MM.1S (cell line): ENCODE measurements around the gene REXO4.

Source experiments
- DNase-seq: peaks from one replicate; pipeline ENCODE4 v3.0.0-alpha.2; 2015
- H2AFZ ChIP-seq: fragments of 300-600 bp; sonication (generic); 2 replicates; pipeline ENCODE4 v1.6.0; 2016; ENCODE audit warnings: antibody characterized with exemption, low read length
- H3F3A ChIP-seq: fragments of 300-600 bp; sonication (generic); 2 replicates; pipeline ENCODE4 v1.6.1; 2016; ENCODE audit warnings: mild to moderate bottlenecking, antibody characterized with exemption, low read length, moderate library complexity, mixed read lengths; ENCODE audit not compliant: insufficient read depth
- H3K27ac ChIP-seq: fragments of 300-600 bp; sonication (generic); 2 replicates; pipeline ENCODE4 v1.5.1; 2016; ENCODE audit warnings: mild to moderate bottlenecking, low read length
- H3K27me3 ChIP-seq: fragments of 300-600 bp; sonication (generic); replicated peaks from 2 replicates; pipeline ENCODE4 v1.6.0; 2016; ENCODE audit warnings: low read length; ENCODE audit not compliant: insufficient read depth
- H3K36me3 ChIP-seq: fragments of 300-600 bp; sonication (generic); replicated peaks from 2 replicates; pipeline ENCODE4 v1.6.1; 2016; ENCODE audit warnings: mild to moderate bottlenecking, low read length, mixed read lengths; ENCODE audit not compliant: insufficient read depth
- H3K4me1 ChIP-seq: fragments of 300-600 bp; sonication (generic); 2 replicates; pipeline ENCODE4 v1.6.1; 2016; ENCODE audit warnings: low read length, mixed read lengths
- H3K4me2 ChIP-seq: fragments of 300-600 bp; sonication (generic); 2 replicates; pipeline ENCODE4 v1.6.0; 2016; ENCODE audit warnings: low read depth, low read length
- H3K4me3 ChIP-seq: fragments of 300-600 bp; sonication (generic); 2 replicates; pipeline ENCODE4 v1.5.1; 2016; ENCODE audit warnings: low read length, mixed read lengths
- H3K79me2 ChIP-seq: fragments of 300-600 bp; sonication (generic); 2 replicates; pipeline ENCODE4 v1.6.1; 2016; ENCODE audit warnings: mixed run types, low read length, mixed read lengths
- H3K9ac ChIP-seq: fragments of 300-600 bp; sonication (generic); 2 replicates; pipeline ENCODE4 v1.6.1; 2016; ENCODE audit warnings: low read length, mixed read lengths
- H3K9me2 ChIP-seq: fragments of 300-600 bp; sonication (generic); replicated peaks from 2 replicates; pipeline ENCODE4 v1.6.1; 2016; ENCODE audit warnings: mild to moderate bottlenecking, low read length, mixed read lengths; ENCODE audit not compliant: insufficient read depth
- H3K9me3 ChIP-seq: fragments of 300-600 bp; sonication (generic); replicated peaks from 2 replicates; pipeline ENCODE4 v1.6.1; 2016; ENCODE audit warnings: mild to moderate bottlenecking, low read length, mixed read lengths; ENCODE audit not compliant: insufficient read depth
- H4K20me1 ChIP-seq: fragments of 300-600 bp; sonication (generic); 2 replicates; pipeline ENCODE4 v1.6.1; 2016; ENCODE audit warnings: mild to moderate bottlenecking, low read length, moderate library complexity, mixed read lengths; ENCODE audit not compliant: insufficient read depth
- EZH2 ChIP-seq: fragments of 300-600 bp; sonication (generic); optimal IDR thresholded peaks from 2 replicates; pipeline ENCODE3; 2017; ENCODE audit warnings: low read depth, mild to moderate bottlenecking, antibody characterized with exemption, low read length, mixed read lengths
- EZH2phosphoT487 ChIP-seq: fragments of 300-600 bp; sonication (generic); IDR thresholded peaks from 2 replicates; pipeline ENCODE4 v1.6.1; 2018; ENCODE audit warnings: antibody characterized with exemption, low read length
- TF ChIP-seq, protein P1 (sequence below): fragments of 300-600 bp; sonication (generic); IDR thresholded peaks from 2 replicates; pipeline ENCODE4 v1.5.1; 2016; ENCODE audit warnings: antibody characterized with exemption, low read length, mixed read lengths

Gene REXO4

DNA sequence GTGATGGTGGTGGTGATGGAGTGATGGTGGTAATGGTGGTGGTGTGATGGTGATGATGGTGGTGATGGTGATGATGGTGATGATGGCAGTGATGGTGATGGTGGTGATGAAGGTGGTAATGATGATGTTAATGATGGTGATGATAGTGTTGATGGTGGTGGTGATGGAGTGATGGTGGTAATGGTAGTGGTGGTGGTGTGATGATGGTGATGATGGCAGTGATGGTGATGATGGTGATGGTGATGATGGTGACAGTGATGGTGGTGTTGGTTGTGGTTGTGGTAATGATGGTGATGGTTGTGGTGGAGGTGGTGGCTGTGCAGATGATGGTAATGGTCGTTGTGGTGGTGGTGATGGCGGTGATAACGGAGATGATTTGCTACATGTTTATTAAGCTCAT lies 34.4 kb downstream of the REXO4 start:
- no peaks in the 10 kb centered on the region for H4K20me1 ChIP-seq
- H3K4me2 ChIP-seq = no peak overlapping the region
- no peaks in the 10 kb centered on the region for H3F3A ChIP-seq
- H3K4me1 ChIP-seq = no peaks in the 10 kb centered on the region
- H3K4me3 ChIP-seq = no peak overlapping the region
- H3K9me2 ChIP-seq = no peaks in the 10 kb centered on the region
- H3K36me3 ChIP-seq = no peaks in the 10 kb centered on the region
- no peaks in the 10 kb centered on the region for H3K9me3 ChIP-seq
- DNase-seq = no peak
- H3K9ac ChIP-seq = no peak overlapping the region
- TF ChIP-seq EZH2 = no peak
- TF ChIP-seq, protein P1, sequence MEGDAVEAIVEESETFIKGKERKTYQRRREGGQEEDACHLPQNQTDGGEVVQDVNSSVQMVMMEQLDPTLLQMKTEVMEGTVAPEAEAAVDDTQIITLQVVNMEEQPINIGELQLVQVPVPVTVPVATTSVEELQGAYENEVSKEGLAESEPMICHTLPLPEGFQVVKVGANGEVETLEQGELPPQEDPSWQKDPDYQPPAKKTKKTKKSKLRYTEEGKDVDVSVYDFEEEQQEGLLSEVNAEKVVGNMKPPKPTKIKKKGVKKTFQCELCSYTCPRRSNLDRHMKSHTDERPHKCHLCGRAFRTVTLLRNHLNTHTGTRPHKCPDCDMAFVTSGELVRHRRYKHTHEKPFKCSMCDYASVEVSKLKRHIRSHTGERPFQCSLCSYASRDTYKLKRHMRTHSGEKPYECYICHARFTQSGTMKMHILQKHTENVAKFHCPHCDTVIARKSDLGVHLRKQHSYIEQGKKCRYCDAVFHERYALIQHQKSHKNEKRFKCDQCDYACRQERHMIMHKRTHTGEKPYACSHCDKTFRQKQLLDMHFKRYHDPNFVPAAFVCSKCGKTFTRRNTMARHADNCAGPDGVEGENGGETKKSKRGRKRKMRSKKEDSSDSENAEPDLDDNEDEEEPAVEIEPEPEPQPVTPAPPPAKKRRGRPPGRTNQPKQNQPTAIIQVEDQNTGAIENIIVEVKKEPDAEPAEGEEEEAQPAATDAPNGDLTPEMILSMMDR = no peak
- TF ChIP-seq EZH2phosphoT487 = no peak
- no peak overlapping the region for H2AFZ ChIP-seq
- no peak overlapping the region for H3K27ac ChIP-seq
- H3K79me2 ChIP-seq = no peaks in the 10 kb centered on the region
- H3K27me3 ChIP-seq = peaks cover 46% of the 10 kb centered on the region

DNA sequence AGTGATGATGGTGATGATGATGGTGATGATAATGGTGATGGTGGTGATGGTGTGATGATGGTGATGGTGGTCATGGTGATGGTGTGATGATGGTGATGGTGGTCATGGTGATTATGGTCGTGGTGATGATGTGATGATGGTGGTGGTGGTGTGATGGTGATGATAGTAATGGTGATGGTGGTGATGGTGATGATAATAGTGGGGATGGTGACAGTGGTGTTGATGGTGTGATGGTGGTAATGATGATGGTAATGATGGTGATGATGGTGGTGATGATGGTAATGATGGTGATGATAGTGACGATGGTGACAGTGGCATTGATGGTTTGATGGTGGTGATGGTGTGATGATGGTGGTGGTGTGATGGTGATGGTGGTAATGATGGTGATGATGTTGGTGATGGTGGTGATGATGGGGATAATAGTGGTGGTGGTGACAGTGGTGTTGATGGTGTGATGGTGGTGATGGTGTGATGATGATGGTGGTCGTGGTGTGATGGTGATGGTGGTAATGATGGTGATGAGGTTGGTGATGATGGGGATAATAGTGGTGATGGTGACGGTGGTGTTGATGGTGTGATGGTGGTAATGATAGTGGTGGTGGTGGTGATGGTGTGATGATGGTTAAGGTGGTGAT lies 35.2 kb downstream of the REXO4 start:
- TF ChIP-seq EZH2phosphoT487 = no peak
- TF ChIP-seq, protein P1 = no peak
- no peak for TF ChIP-seq EZH2

DNA sequence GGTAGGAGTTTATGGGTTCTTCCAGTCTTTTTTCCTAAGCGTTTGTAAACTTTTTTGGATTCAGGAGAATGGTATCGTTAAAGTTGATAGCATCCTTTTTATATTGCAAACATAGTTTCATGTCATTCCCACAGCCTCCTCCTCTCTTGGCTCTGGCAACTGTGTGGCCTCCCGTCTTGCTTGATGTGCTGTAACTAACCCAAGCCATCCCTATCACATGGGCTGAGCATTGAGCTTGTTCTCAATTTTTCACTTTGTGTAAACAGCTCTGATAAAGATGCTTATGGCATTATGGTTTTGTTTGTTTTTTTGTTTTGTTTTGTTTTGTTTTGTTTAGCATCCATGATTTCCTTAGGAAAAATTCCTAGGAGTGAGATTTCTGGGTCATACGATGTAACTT lies 37.1 kb downstream of the REXO4 start:
- no peaks in the 10 kb centered on the region for H3K79me2 ChIP-seq
- H3K4me2 ChIP-seq = no peak overlapping the region
- no peaks in the 10 kb centered on the region for H3F3A ChIP-seq
- H3K4me3 ChIP-seq = no peak overlapping the region
- no peak overlapping the region for H2AFZ ChIP-seq
- TF ChIP-seq, protein P1 = no peak
- no peaks in the 10 kb centered on the region for H3K9me2 ChIP-seq
- H3K9me3 ChIP-seq = no peaks in the 10 kb centered on the region
- no peaks in the 10 kb centered on the region for H4K20me1 ChIP-seq
- no peaks in the 10 kb centered on the region for H3K4me1 ChIP-seq
- DNase-seq = no peak
- H3K27ac ChIP-seq = no peak overlapping the region
- no peak overlapping the region for H3K9ac ChIP-seq
- no peaks in the 10 kb centered on the region for H3K36me3 ChIP-seq
- H3K27me3 ChIP-seq = peaks cover 42% of the 10 kb centered on the region

More for the DNA sequence above, 35.2 kb downstream of the REXO4 start:
- Histone ChIP-seq H3K36me3 (no peaks in the 10 kb centered on the region), H3F3A (no peaks in the 10 kb centered on the region), H3K4me3 (no peak overlapping the region), H3K27me3 (peaks cover 46% of the 10 kb centered on the region), H4K20me1 (no peaks in the 10 kb centered on the region), H2AFZ (no peak overlapping the region), H3K27ac (no peak overlapping the region), H3K4me2 (no peak overlapping the region), H3K4me1 (no peaks in the 10 kb centered on the region), H3K9ac (no peak overlapping the region), H3K9me2 (no peaks in the 10 kb centered on the region), H3K9me3 (no peaks in the 10 kb centered on the region), H3K79me2 (no peaks in the 10 kb centered on the region)
- DNase-seq = no peak
